ENCODE data around the gene FOXP1. TPM values are rescaled to one million over a fixed set of nuclear protein-coding genes. Genes with fewer than 3 reads are reported as not detected.

The FOXP1 gene
- total RNA-seq, 1 experiment from 2014 or later, result 58.4 TPM

DNA sequence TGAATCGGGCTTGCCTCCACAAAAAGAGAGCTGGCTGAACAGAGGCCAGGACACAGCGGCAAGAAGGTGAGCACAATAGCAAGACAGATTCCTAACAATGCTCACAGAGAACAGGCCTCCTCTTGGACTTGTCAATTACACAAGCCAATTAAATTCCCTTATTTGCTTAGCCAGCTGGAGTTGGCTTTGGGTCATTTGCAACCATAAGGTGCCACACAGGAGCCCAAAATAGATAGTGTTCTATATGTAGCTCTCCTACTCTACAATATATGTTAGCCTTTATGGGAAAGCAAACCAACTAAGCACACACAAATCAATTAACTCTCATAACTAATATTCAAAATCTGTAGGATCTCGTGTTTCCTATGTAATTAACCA, 335.6 kb downstream of the FOXP1 start:
- CTCF ChIA-PET, result no interaction called here
- intact Hi-C loops (cut with micrococcal nuclease; ENCODE audit: unreplicated experiment), result no loop called here
- no peak for TF ChIP-seq EZH2 (IDR thresholded peaks at IDR 0.05; ENCODE audit: borderline replicate concordance, low read depth, low read length, poor library complexity, severe bottlenecking)
- TF ChIP-seq CTCF (conservative IDR thresholded peaks at IDR 0.05; ENCODE audit: low read depth, low read length), result no peak
- Histone ChIP-seq H3K9me3 (ENCODE audit: low read depth, low read length, poor library complexity, severe bottlenecking) (no peaks in the 10 kb centered on the region), H3K27ac (ENCODE audit: low read depth, low read length, poor library complexity, severe bottlenecking) (no peak overlapping the region), H3K36me3 (ENCODE audit: insufficient read depth, low read length, poor library complexity, severe bottlenecking) (no peaks in the 10 kb centered on the region), H3K4me3 (ENCODE audit: low read depth, low read length, poor library complexity, severe bottlenecking) (no peak overlapping the region), H3K27me3 (replicated peaks; ENCODE audit: insufficient read depth, low read depth, low read length, poor library complexity) (no peaks in the 10 kb centered on the region), H3K4me1 (ENCODE audit: insufficient read depth, low read length, poor library complexity, severe bottlenecking) (peaks cover 16% of the 10 kb centered on the region)
- no TSS peak for BruUV-seq (replicated peaks)
- no peak for DNase-seq (ENCODE audit: low spot score)
- POLR2A ChIA-PET (ENCODE audit: low non-redundant PET), result no interaction called here

DNA sequence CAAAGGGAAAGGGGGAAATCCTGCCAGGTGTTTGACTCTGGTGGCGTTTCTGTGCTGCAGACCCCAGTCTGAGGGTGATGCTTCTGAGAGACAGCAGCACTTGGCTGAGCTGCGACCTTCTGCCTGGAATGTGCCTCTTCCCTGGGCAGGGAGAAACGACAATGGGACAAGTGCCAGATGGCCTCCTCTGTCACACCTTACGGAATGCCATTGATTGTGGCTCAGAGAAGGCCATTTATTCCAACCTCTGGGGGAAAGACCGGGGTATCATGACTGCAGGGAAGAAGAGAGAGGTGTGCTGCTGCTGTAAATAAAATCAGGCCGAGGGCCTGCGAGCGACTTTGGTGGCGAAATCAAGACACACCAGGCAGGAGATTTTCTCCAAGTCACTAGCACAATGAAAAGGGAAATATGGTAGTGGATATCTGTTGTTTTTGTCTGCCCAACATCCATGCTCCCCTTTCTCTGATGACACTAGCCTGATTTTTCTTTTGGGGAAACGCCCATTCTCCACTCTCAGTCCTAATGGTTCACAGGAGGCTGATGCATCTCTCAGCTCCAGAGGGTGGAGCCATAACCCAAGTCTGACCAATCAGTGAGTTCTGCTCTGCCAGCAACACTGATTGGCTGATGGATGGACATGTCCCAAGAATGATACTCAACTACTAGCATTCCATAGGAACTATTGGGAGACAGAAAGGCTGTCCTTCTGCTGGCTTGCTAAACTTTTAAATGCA, 336.1 kb downstream of the FOXP1 start:
- Histone ChIP-seq H3K36me3 (ENCODE audit: insufficient read depth, low read length, poor library complexity, severe bottlenecking) (no peaks in the 10 kb centered on the region), H3K27me3 (replicated peaks; ENCODE audit: insufficient read depth, low read depth, low read length, poor library complexity) (no peaks in the 10 kb centered on the region), H3K27ac (ENCODE audit: low read depth, low read length, poor library complexity, severe bottlenecking) (no peak overlapping the region), H3K4me3 (ENCODE audit: low read depth, low read length, poor library complexity, severe bottlenecking) (no peak overlapping the region), H3K4me1 (ENCODE audit: insufficient read depth, low read length, poor library complexity, severe bottlenecking) (peaks cover 16% of the 10 kb centered on the region), H3K9me3 (ENCODE audit: low read depth, low read length, poor library complexity, severe bottlenecking) (no peaks in the 10 kb centered on the region)
- ChIA-PET POLR2A (ENCODE audit: low non-redundant PET) (no interaction called here), CTCF (no interaction called here)
- BruUV-seq (replicated peaks), result no TSS peak
- intact Hi-C loops (cut with micrococcal nuclease; ENCODE audit: unreplicated experiment), result no loop called here
- TF ChIP-seq EZH2 (IDR thresholded peaks at IDR 0.05; ENCODE audit: borderline replicate concordance, low read depth, low read length, poor library complexity, severe bottlenecking) (no peak), CTCF (conservative IDR thresholded peaks at IDR 0.05; ENCODE audit: low read depth, low read length) (no peak)
- peak; percentile 44 for DNase-seq (ENCODE audit: low spot score)

DNA sequence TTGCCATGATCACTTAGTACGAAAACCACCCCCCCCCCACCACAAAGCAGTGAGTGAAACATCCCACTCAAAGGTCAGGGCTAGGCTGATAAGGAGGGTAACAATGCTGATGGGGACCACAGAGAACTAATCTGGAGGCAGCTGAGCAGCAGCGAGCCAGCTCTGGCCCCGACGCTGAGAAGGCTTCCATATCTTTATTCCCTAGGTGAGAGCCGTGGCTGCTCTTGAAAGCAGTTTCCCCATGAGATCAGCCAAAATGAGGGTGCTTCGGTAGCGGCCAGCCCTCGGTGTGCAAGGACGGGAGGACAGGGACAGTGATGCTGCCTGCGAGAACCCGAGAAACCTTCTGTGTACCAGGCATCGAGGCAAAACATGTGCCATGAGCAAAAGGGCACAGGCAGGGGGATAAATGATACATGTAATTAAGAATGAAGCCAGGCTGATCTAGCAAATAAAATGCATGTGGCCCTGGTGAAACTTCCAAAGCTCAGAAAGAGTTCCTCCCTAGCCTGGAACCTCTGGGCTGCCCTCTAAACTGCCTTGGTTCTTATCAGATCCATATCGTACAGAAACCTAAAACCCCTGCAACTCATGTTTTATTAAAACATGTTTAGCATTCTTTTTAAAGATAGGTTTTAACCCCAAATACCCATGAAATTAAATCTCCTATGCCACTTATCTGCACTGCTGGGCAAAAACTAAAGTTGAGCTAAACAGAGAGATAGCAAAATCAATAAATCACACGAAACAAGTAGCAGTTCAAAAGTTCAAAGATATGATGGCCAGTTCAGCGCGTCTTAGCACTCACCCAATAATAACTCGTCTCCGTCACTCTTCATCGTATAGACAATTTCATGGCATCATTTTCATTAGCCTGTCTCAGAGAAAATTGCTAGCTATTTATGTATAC, 337.3 kb downstream of the FOXP1 start:
- intact Hi-C loops (cut with micrococcal nuclease; ENCODE audit: unreplicated experiment), result no loop called here
- Histone ChIP-seq H3K9me3 (ENCODE audit: low read depth, low read length, poor library complexity, severe bottlenecking) (no peaks in the 10 kb centered on the region), H3K36me3 (ENCODE audit: insufficient read depth, low read length, poor library complexity, severe bottlenecking) (no peaks in the 10 kb centered on the region), H3K4me3 (ENCODE audit: low read depth, low read length, poor library complexity, severe bottlenecking) (no peak overlapping the region), H3K27me3 (replicated peaks; ENCODE audit: insufficient read depth, low read depth, low read length, poor library complexity) (no peaks in the 10 kb centered on the region), H3K27ac (ENCODE audit: low read depth, low read length, poor library complexity, severe bottlenecking) (no peak overlapping the region), H3K4me1 (ENCODE audit: insufficient read depth, low read length, poor library complexity, severe bottlenecking) (peaks cover 26% of the 10 kb centered on the region)
- TF ChIP-seq EZH2 (IDR thresholded peaks at IDR 0.05; ENCODE audit: borderline replicate concordance, low read depth, low read length, poor library complexity, severe bottlenecking) (no peak), CTCF (conservative IDR thresholded peaks at IDR 0.05; ENCODE audit: low read depth, low read length) (no peak)
- ChIA-PET CTCF (interaction anchor here (0.6 kb wide), 1 partner anchor 213 kb away, joined by 6 read pairs; no protein-coding TSS in a partner anchor), POLR2A (ENCODE audit: low non-redundant PET) (no interaction called here)
- no peak for DNase-seq (ENCODE audit: low spot score)
- no TSS peak for BruUV-seq (replicated peaks)
